GM12878 (cell line): ENCODE measurements around the gene ZNF692. TPM values are rescaled to one million over a fixed set of nuclear protein-coding genes. Genes with fewer than 3 reads are reported as not detected.

Source experiments
- BCL11A ChIP-seq: IDR thresholded peaks from 2 replicates; pipeline ENCODE4 v1.6.1; 2011; ENCODE audit warnings: low read depth, low read length
- CHD4 ChIP-seq: fragments of 200-600 bp; sonication (generic); IDR thresholded peaks from 2 replicates; pipeline ENCODE4 v1.6.1; 2016; ENCODE audit warnings: mild to moderate bottlenecking
- EED ChIP-seq: sonication (generic); IDR thresholded peaks from 2 replicates; pipeline ENCODE4 v1.6.1; 2016; ENCODE audit warnings: antibody characterized with exemption, low read depth
- FOXM1 ChIP-seq: IDR thresholded peaks from 2 replicates; pipeline ENCODE4 v1.6.1; 2012; ENCODE audit warnings: low read depth, mild to moderate bottlenecking, inconsistent platforms, low read length, moderate library complexity
- RCOR1 ChIP-seq: conservative IDR thresholded peaks from 2 replicates; pipeline ENCODE4 v1.6.1; 2012; ENCODE audit warnings: low read depth, low read length, improper control_type of control experiment
- RUNX3 ChIP-seq: IDR thresholded peaks from 2 replicates; pipeline ENCODE4 v1.6.1; 2012; ENCODE audit warnings: low read length, inconsistent platforms
- SPI1 ChIP-seq: IDR thresholded peaks from 2 replicates; pipeline ENCODE4 v1.6.1; 2011; ENCODE audit warnings: low read depth, mild to moderate bottlenecking, low read length, moderate library complexity, borderline replicate concordance; ENCODE audit not compliant: insufficient read depth
- ZNF384 ChIP-seq: IDR thresholded peaks from 2 replicates; pipeline ENCODE4 v1.6.1; 2012; ENCODE audit warnings: low read depth, mild to moderate bottlenecking, low read length, improper control_type of control experiment, borderline replicate concordance
- polyA plus RNA-seq, 11 experiments: library from polyadenylated mRNA; depleted of rRNA in 4 of 11; unstranded in 6 of 11; stranded (reverse) in 5 of 11; fragments of >200 nt; fragmentation: Nextera tagmentation in 4 of 11; fragmentation: Illumina TruSeq in 1 of 11; extraction: Ambion mirVana in 4 of 11; extraction: Trizol in 1 of 11; gene quantifications; 1 replicate in 1 of 11; 2 replicates in 10 of 11; pipeline versions ENCODE4 v1.2.1 to v1.2.3, GENCODE V29; 2011 to 2016; ENCODE audit warnings: inconsistent platforms in 2 of 11, missing spikeins in 2 of 11, low read depth in 1 of 11
- total RNA-seq, 4 experiments: library from RNA; depleted of rRNA in 3 of 4; stranded (reverse); fragments of >200 nt in 3 of 4; fragmentation: Illumina TruSeq in 1 of 4; extraction: Trizol in 1 of 4; gene quantifications; 2 replicates each; pipeline versions ENCODE4 v1.2.1 to v1.2.3, GENCODE V29; 2013 to 2021
- TF ChIP-seq, protein P1 (sequence below): IDR thresholded peaks from 2 replicates; pipeline ENCODE4 v1.6.1; 2012; ENCODE audit warnings: low read depth, low read length, improper control_type of control experiment
- TF ChIP-seq, protein P2 (sequence below): IDR thresholded peaks from 2 replicates; pipeline ENCODE4 v1.6.1; 2011; ENCODE audit warnings: borderline replicate concordance, low read depth, mild to moderate bottlenecking, moderate library complexity, low read length; ENCODE audit not compliant: insufficient read depth, poor library complexity, severe bottlenecking
- TF ChIP-seq, protein P3 (sequence below): fragments of 450-650 bp; formaldehyde crosslinking; IDR thresholded peaks from 2 replicates; pipeline ENCODE4 v1.4.0; 2020; ENCODE audit warnings: mild to moderate bottlenecking, moderate library complexity
- TF ChIP-seq, protein P4 (sequence below): fragments of 450-650 bp; IDR thresholded peaks from 2 replicates; pipeline ENCODE4 v1.6.1; 2017; ENCODE audit warnings: mild to moderate bottlenecking, moderate library complexity
- TF ChIP-seq, protein P5 (sequence below): IDR thresholded peaks from 2 replicates; pipeline ENCODE4 v1.6.1; 2012; ENCODE audit warnings: improper control_type of control experiment, low read depth, low read length; ENCODE audit not compliant: insufficient replicate concordance

Gene ZNF692
- total and polyA plus RNA-seq, 10 of the 15 experiments (the other 5 are each of a cell fraction or from before 2014, with no cell fraction given): 5.3 to 76.6 (median 36.9) TPM

DNA sequence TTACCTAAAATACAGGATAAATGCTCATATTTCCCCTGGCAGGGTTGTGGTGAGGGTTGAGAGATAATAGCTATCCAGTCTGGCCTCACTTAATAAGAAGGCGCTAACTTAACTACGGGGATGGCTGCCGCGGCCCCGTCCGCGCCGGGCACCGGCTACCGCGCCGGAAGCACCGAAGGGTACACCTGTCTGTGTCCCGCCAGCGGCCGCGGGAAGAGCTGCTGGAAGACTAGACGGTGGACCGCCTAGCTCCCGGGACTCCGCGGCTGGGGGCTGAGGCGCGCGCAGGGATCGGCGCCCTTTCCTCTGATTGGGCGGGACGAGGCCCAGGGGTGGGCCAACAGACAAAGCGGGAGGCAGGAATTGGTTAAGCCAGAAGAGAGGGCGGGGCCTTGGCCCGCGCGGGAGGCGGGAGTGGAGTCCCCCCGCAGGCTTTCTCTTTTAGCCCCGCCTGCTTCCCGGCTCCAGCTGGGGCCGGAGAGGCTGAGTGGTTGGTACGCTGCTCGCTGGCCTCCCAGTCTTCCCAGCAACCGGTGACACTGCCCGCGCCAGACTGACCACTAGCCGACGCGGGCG, 21.0 kb downstream of the ZNF692 start, which contains the start of gene ZNF672 (continued):
- TF ChIP-seq, protein P1, sequence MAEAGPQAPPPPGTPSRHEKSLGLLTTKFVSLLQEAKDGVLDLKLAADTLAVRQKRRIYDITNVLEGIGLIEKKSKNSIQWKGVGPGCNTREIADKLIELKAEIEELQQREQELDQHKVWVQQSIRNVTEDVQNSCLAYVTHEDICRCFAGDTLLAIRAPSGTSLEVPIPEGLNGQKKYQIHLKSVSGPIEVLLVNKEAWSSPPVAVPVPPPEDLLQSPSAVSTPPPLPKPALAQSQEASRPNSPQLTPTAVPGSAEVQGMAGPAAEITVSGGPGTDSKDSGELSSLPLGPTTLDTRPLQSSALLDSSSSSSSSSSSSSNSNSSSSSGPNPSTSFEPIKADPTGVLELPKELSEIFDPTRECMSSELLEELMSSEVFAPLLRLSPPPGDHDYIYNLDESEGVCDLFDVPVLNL: peak; percentile 49; the same call in 1 of the 2 replicates
- TF ChIP-seq CHD4 (no peak), ZNF384 (no peak), SPI1 (no peak), RUNX3 (peak; percentile 9; the same call in 1 of the 2 replicates), RCOR1 (0 out of 2 replicates have a peak, but pooled peaks have one; percentile 14), BCL11A (no peak), EED (peak; percentile 76), FOXM1 (no peak)
- TF ChIP-seq, protein P2, sequence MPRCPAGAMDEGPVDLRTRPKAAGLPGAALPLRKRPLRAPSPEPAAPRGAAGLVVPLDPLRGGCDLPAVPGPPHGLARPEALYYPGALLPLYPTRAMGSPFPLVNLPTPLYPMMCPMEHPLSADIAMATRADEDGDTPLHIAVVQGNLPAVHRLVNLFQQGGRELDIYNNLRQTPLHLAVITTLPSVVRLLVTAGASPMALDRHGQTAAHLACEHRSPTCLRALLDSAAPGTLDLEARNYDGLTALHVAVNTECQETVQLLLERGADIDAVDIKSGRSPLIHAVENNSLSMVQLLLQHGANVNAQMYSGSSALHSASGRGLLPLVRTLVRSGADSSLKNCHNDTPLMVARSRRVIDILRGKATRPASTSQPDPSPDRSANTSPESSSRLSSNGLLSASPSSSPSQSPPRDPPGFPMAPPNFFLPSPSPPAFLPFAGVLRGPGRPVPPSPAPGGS: no peak
- TF ChIP-seq, protein P3, sequence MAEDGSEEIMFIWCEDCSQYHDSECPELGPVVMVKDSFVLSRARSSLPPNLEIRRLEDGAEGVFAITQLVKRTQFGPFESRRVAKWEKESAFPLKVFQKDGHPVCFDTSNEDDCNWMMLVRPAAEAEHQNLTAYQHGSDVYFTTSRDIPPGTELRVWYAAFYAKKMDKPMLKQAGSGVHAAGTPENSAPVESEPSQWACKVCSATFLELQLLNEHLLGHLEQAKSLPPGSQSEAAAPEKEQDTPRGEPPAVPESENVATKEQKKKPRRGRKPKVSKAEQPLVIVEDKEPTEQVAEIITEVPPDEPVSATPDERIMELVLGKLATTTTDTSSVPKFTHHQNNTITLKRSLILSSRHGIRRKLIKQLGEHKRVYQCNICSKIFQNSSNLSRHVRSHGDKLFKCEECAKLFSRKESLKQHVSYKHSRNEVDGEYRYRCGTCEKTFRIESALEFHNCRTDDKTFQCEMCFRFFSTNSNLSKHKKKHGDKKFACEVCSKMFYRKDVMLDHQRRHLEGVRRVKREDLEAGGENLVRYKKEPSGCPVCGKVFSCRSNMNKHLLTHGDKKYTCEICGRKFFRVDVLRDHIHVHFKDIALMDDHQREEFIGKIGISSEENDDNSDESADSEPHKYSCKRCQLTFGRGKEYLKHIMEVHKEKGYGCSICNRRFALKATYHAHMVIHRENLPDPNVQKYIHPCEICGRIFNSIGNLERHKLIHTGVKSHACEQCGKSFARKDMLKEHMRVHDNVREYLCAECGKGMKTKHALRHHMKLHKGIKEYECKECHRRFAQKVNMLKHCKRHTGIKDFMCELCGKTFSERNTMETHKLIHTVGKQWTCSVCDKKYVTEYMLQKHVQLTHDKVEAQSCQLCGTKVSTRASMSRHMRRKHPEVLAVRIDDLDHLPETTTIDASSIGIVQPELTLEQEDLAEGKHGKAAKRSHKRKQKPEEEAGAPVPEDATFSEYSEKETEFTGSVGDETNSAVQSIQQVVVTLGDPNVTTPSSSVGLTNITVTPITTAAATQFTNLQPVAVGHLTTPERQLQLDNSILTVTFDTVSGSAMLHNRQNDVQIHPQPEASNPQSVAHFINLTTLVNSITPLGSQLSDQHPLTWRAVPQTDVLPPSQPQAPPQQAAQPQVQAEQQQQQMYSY: no peak
- TF ChIP-seq, protein P4, sequence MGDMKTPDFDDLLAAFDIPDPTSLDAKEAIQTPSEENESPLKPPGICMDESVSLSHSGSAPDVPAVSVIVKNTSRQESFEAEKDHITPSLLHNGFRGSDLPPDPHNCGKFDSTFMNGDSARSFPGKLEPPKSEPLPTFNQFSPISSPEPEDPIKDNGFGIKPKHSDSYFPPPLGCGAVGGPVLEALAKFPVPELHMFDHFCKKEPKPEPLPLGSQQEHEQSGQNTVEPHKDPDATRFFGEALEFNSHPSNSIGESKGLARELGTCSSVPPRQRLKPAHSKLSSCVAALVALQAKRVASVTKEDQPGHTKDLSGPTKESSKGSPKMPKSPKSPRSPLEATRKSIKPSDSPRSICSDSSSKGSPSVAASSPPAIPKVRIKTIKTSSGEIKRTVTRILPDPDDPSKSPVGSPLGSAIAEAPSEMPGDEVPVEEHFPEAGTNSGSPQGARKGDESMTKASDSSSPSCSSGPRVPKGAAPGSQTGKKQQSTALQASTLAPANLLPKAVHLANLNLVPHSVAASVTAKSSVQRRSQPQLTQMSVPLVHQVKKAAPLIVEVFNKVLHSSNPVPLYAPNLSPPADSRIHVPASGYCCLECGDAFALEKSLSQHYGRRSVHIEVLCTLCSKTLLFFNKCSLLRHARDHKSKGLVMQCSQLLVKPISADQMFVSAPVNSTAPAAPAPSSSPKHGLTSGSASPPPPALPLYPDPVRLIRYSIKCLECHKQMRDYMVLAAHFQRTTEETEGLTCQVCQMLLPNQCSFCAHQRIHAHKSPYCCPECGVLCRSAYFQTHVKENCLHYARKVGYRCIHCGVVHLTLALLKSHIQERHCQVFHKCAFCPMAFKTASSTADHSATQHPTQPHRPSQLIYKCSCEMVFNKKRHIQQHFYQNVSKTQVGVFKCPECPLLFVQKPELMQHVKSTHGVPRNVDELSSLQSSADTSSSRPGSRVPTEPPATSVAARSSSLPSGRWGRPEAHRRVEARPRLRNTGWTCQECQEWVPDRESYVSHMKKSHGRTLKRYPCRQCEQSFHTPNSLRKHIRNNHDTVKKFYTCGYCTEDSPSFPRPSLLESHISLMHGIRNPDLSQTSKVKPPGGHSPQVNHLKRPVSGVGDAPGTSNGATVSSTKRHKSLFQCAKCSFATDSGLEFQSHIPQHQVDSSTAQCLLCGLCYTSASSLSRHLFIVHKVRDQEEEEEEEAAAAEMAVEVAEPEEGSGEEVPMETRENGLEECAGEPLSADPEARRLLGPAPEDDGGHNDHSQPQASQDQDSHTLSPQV: no peak
- TF ChIP-seq, protein P5, sequence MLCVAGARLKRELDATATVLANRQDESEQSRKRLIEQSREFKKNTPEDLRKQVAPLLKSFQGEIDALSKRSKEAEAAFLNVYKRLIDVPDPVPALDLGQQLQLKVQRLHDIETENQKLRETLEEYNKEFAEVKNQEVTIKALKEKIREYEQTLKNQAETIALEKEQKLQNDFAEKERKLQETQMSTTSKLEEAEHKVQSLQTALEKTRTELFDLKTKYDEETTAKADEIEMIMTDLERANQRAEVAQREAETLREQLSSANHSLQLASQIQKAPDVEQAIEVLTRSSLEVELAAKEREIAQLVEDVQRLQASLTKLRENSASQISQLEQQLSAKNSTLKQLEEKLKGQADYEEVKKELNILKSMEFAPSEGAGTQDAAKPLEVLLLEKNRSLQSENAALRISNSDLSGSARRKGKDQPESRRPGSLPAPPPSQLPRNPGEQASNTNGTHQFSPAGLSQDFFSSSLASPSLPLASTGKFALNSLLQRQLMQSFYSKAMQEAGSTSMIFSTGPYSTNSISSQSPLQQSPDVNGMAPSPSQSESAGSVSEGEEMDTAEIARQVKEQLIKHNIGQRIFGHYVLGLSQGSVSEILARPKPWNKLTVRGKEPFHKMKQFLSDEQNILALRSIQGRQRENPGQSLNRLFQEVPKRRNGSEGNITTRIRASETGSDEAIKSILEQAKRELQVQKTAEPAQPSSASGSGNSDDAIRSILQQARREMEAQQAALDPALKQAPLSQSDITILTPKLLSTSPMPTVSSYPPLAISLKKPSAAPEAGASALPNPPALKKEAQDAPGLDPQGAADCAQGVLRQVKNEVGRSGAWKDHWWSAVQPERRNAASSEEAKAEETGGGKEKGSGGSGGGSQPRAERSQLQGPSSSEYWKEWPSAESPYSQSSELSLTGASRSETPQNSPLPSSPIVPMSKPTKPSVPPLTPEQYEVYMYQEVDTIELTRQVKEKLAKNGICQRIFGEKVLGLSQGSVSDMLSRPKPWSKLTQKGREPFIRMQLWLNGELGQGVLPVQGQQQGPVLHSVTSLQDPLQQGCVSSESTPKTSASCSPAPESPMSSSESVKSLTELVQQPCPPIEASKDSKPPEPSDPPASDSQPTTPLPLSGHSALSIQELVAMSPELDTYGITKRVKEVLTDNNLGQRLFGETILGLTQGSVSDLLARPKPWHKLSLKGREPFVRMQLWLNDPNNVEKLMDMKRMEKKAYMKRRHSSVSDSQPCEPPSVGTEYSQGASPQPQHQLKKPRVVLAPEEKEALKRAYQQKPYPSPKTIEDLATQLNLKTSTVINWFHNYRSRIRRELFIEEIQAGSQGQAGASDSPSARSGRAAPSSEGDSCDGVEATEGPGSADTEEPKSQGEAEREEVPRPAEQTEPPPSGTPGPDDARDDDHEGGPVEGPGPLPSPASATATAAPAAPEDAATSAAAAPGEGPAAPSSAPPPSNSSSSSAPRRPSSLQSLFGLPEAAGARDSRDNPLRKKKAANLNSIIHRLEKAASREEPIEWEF: no peak
